CD14-positive monocyte (primary cell): Measurements from ENCODE around the gene WDR70. TPM values are rescaled to one million over a fixed set of nuclear protein-coding genes. Genes with fewer than 3 reads are reported as not detected.

ENCODE experiments used
- DNase-seq, 3 donors: peaks; one replicate each; pipeline ENCODE4 v3.0.0-alpha.2; 2011 to 2022
- H2AFZ ChIP-seq: 2 replicates; pipeline ENCODE4 v1.6.0; 2012; ENCODE audit warnings: mild to moderate bottlenecking, low read depth, low read length, inconsistent platforms; ENCODE audit not compliant: insufficient read depth, poor library complexity, severe bottlenecking
- H3K27ac ChIP-seq, 2 donors: 1 replicate in 1 of 2; 2 replicates in 1 of 2; pipeline ENCODE4 v1.5.1; 2012 to 2013; ENCODE audit warnings: low read length in 2 of 2, control low read depth in 1 of 2, inconsistent platforms in 1 of 2, low read depth in 1 of 2, mild to moderate bottlenecking in 1 of 2
- H3K27me3 ChIP-seq, 2 donors: one replicate each; pipeline versions ENCODE4 v1.6.0 to v1.6.1; 2011 to 2013; ENCODE audit warnings: low read length in 2 of 2; ENCODE audit not compliant: control insufficient read depth in 2 of 2, insufficient read depth in 2 of 2
- H3K36me3 ChIP-seq, 2 donors: replicated peaks in 1 of 2; 1 replicate in 1 of 2; 2 replicates in 1 of 2; pipeline versions ENCODE4 v1.5.1 to v1.6.1; 2012 to 2013; ENCODE audit warnings: low read length in 2 of 2, control low read depth in 1 of 2, inconsistent platforms in 1 of 2, mild to moderate bottlenecking in 1 of 2; ENCODE audit not compliant: insufficient read depth in 2 of 2, control insufficient read depth in 1 of 2
- H3K4me1 ChIP-seq, 2 donors: 1 replicate in 1 of 2; 2 replicates in 1 of 2; pipeline versions ENCODE4 v1.5.1 to v1.6.1; 2012 to 2013; ENCODE audit warnings: low read length in 2 of 2, control low read depth in 1 of 2, inconsistent platforms in 1 of 2, mild to moderate bottlenecking in 1 of 2, moderate library complexity in 1 of 2; ENCODE audit not compliant: insufficient read depth in 2 of 2, control insufficient read depth in 1 of 2
- H3K4me2 ChIP-seq: replicated peaks from 2 replicates; pipeline ENCODE3; 2012; ENCODE audit warnings: low read length, moderate library complexity, mild to moderate bottlenecking; ENCODE audit not compliant: poor library complexity, severe bottlenecking; ENCODE audit errors: extremely low read depth
- H3K4me3 ChIP-seq, 3 experiments: fragments of 200-600 bp in 1 of 3; sonication (generic) in 1 of 3; replicated peaks in 1 of 3; 1 replicate in 2 of 3; 2 replicates in 1 of 3; pipeline ENCODE4 v1.5.1; 2011 to 2013; ENCODE audit warnings: low read length in 3 of 3, mild to moderate bottlenecking in 3 of 3, control low read depth in 2 of 3, low read depth in 2 of 3, inconsistent platforms in 1 of 3, moderate library complexity in 1 of 3
- H3K79me2 ChIP-seq: 2 replicates; pipeline ENCODE4 v1.6.0; 2012; ENCODE audit warnings: mild to moderate bottlenecking, control low read depth, inconsistent platforms, low read length, moderate library complexity; ENCODE audit not compliant: insufficient read depth
- H3K9ac ChIP-seq: 2 replicates; pipeline ENCODE4 v1.6.0; 2017; ENCODE audit warnings: low read length, mild to moderate bottlenecking; ENCODE audit not compliant: insufficient read depth, poor library complexity, severe bottlenecking
- H3K9me3 ChIP-seq, 2 donors: replicated peaks in 1 of 2; 1 replicate in 1 of 2; 2 replicates in 1 of 2; pipeline versions ENCODE4 v1.5.1 to v1.6.1; 2012 to 2013; ENCODE audit warnings: low read length in 2 of 2, control low read depth in 1 of 2; ENCODE audit not compliant: control insufficient read depth in 1 of 2, insufficient read depth in 1 of 2
- H4K20me1 ChIP-seq: 2 replicates; pipeline ENCODE4 v1.6.0; 2012; ENCODE audit warnings: mild to moderate bottlenecking, low read length, control low read depth, moderate library complexity; ENCODE audit not compliant: insufficient read depth
- H3K27ac Mint-ChIP-seq, 7 donors: one replicate each; pipeline ENCODE4 v1.8.0; 2020; ENCODE audit warnings: mild to moderate bottlenecking in 7 of 7, mixed read lengths in 7 of 7, moderate library complexity in 6 of 7, inconsistent platforms in 2 of 7
- H3K27me3 Mint-ChIP-seq, 3 donors: one replicate each; pipeline ENCODE4 v1.8.0; 2021 to 2022; ENCODE audit warnings: low read depth in 3 of 3, mild to moderate bottlenecking in 3 of 3, mixed read lengths in 3 of 3, moderate library complexity in 3 of 3, inconsistent platforms in 1 of 3
- H3K36me3 Mint-ChIP-seq, 2 donors: one replicate each; pipeline ENCODE4 v1.8.0; 2020; ENCODE audit warnings: mixed read lengths in 2 of 2, inconsistent platforms in 1 of 2, mild to moderate bottlenecking in 1 of 2
- H3K4me1 Mint-ChIP-seq: one replicate; pipeline ENCODE4 v1.8.0; 2020; ENCODE audit warnings: mild to moderate bottlenecking, mixed read lengths
- H3K4me3 Mint-ChIP-seq, 2 donors: one replicate each; pipeline ENCODE4 v1.8.0; 2020; ENCODE audit warnings: mild to moderate bottlenecking in 2 of 2, mixed read lengths in 2 of 2, moderate library complexity in 1 of 2
- H3K9me3 Mint-ChIP-seq, 7 donors: one replicate each; pipeline ENCODE4 v1.8.0; 2020 to 2022; ENCODE audit warnings: mixed read lengths in 7 of 7, mild to moderate bottlenecking in 6 of 7, moderate library complexity in 6 of 7, inconsistent platforms in 2 of 7
- CTCF ChIP-seq: fragments of 200-600 bp; IDR thresholded peaks from one replicate; pipeline ENCODE4 v1.8.0; 2022; ENCODE audit warnings: antibody characterized with exemption, mild to moderate bottlenecking
- WGBS: methylation state at CpG from one replicate; pipeline ENCODE4 v1.1.5; 2013; ENCODE audit warnings: missing lambda C conversion rate; ENCODE audit not compliant: insufficient coverage; 5-methylcytosine and 5-hydroxymethylcytosine counted together
- intact Hi-C, 2 donors: fragments of 100-400 bp; cut with micrococcal nuclease; formaldehyde crosslinking; loops; one replicate each; pipeline versions ENCODE4 v1.15.0 to v1.15.1; 2023
- polyA plus RNA-seq, 3 donors: library from polyadenylated mRNA; depleted of rRNA in 1 of 3; unstranded in 2 of 3; stranded (reverse) in 1 of 3; fragments of 300-500 nt in 2 of 3; fragments of >200 nt in 1 of 3; fragmentation: Illumina TruSeq in 2 of 3; gene quantifications; 1 replicate in 2 of 3; 2 replicates in 1 of 3; pipeline ENCODE4 v1.2.3, GENCODE V29; 2012 to 2021

The WDR70 gene
- polyA plus RNA-seq, 3 donors = 13.1 to 21.0 (median 19.1) TPM

GRCh38 chr5:37552161-37552560 lies 173.0 kb downstream of the WDR70 start:
- Histone ChIP-seq H2AFZ (no peak overlapping the region), H3K9ac (no peak overlapping the region), H3K27ac (no peak overlapping the region), H3K4me1 (peaks cover 0 to 8% of the 10 kb centered on the region in 2 donors), H3K27me3 (no peaks in the 10 kb centered on the region), H3K79me2 (no peaks in the 10 kb centered on the region), H3K36me3 (no peaks in the 10 kb centered on the region), H3K4me3 (no peak overlapping the region), H4K20me1 (no peaks in the 10 kb centered on the region), H3K4me2 (no peak overlapping the region), H3K9me3 (no peaks in the 10 kb centered on the region)
- Mint-ChIP-seq H3K27ac (no peak overlapping the region), H3K9me3 (peaks cover 0 to 2% (median 0%) of the 10 kb centered on the region in 7 donors), H3K36me3 (peaks cover 0 to 4% of the 10 kb centered on the region in 2 donors), H3K27me3 (peaks cover 0 to 1% (median 0%) of the 10 kb centered on the region in 3 donors), H3K4me1 (peaks cover 19% of the 10 kb centered on the region), H3K4me3 (no peak overlapping the region)
- intact Hi-C loops = no loop called here
- no peak for DNase-seq
- TF ChIP-seq CTCF = no peak
- WGBS = no CpG with 5 or more reads among the region's 3 CpGs

GRCh38 chr5:37552770-37553719 lies 173.9 kb downstream of the WDR70 start:
- no peak overlapping the region for H2AFZ ChIP-seq
- TF ChIP-seq CTCF = no peak
- H3K27ac ChIP-seq = peak overlapping the region in 1 of 2 donors; percentile 10
- DNase-seq = no peak
- H3K4me1 ChIP-seq = peaks cover 0 to 8% of the 10 kb centered on the region in 2 donors
- H4K20me1 ChIP-seq = no peaks in the 10 kb centered on the region
- Mint-ChIP-seq H3K27me3 (peaks cover 0 to 1% (median 0%) of the 10 kb centered on the region in 3 donors), H3K4me3 (peak overlapping the region; percentile 20 to 65), H3K36me3 (peaks cover 0 to 4% of the 10 kb centered on the region in 2 donors), H3K4me1 (peaks cover 23% of the 10 kb centered on the region), H3K9me3 (peaks cover 0 to 2% (median 0%) of the 10 kb centered on the region in 7 donors), H3K27ac (no peak overlapping the region)
- no peaks in the 10 kb centered on the region for H3K36me3 ChIP-seq
- H3K4me3 ChIP-seq = peak overlapping the region in 1 of 3 experiments; percentile 11
- H3K79me2 ChIP-seq = no peaks in the 10 kb centered on the region
- H3K9ac ChIP-seq = no peak overlapping the region
- WGBS = no CpG with 5 or more reads among the region's 9 CpGs
- H3K9me3 ChIP-seq = no peaks in the 10 kb centered on the region
- peak overlapping the region; percentile 50 for H3K4me2 ChIP-seq
- intact Hi-C loops = no loop called here
- no peaks in the 10 kb centered on the region for H3K27me3 ChIP-seq
